HG03196 (cell line): ENCODE results near the gene EIF5B.
"Not testable (repeated sequence)": the region's sequence is repeated elsewhere in the genome, so short reads cannot be mapped to it uniquely, and the experiment has no call there.

Experiments
- ATAC-seq: cut with Tn5 transposase; IDR thresholded peaks from one replicate; pipeline ENCODE4 v1.9.1; 2021; ENCODE audit not compliant: unreplicated experiment

The EIF5B gene

GRCh38 chr2:99337113-99338028, at the start of gene EIF5B:
Gene EIF5B, plus strand, starts transcription at chr2:99337389. Its CDS starts 166 bp downstream, at chr2:99337555.
- ATAC-seq, result peak; percentile 55

- no peak for ATAC-seq
Measured at GRCh38 chr2:99297994-99298393, 39.2 kb upstream of the EIF5B start.

GRCh38 chr2:99299580-99299979, 37.6 kb upstream of the EIF5B start:
- ATAC-seq, result no peak

- not testable (repeated sequence) for ATAC-seq
Measured at GRCh38 chr2:99301097-99301496, 36.1 kb upstream of the EIF5B start, which contains the start of gene LYG1. Gene LYG1, minus strand, starts transcription at chr2:99301197. Its CDS starts 5,527 bp downstream, at chr2:99295670.

GRCh38 chr2:99317161-99317872, 19.9 kb upstream of the EIF5B start:
- no peak for ATAC-seq

GRCh38 chr2:99317873-99318200, 19.4 kb upstream of the EIF5B start:
- ATAC-seq, result not testable (repeated sequence)

GRCh38 chr2:99325384-99325783, 11.8 kb upstream of the EIF5B start:
- ATAC-seq, result no peak

GRCh38 chr2:99335911-99336803, 1.0 kb upstream of the EIF5B start, which contains the start of gene TXNDC9:
Gene TXNDC9, minus strand, starts transcription at chr2:99336333. Its CDS starts 3,123 bp downstream, at chr2:99333210.
- peak; percentile 66 for ATAC-seq

- ATAC-seq, result peak; percentile 18
Measured at GRCh38 chr2:99336804-99337112, 431 bp upstream of the EIF5B start.

- ATAC-seq, result no peak
Measured at GRCh38 chr2:99338029-99338585, 918 bp downstream of the EIF5B start.

GRCh38 chr2:99340669-99341236, 3.6 kb downstream of the EIF5B start:
- ATAC-seq, result no peak

GRCh38 chr2:99342536-99342935, 5.3 kb downstream of the EIF5B start:
- no peak for ATAC-seq

GRCh38 chr2:99345446-99345845, 8.3 kb downstream of the EIF5B start:
- not testable (repeated sequence) for ATAC-seq

GRCh38 chr2:99346218-99346617, 9.0 kb downstream of the EIF5B start:
- no peak for ATAC-seq

GRCh38 chr2:99348173-99348572, 11.0 kb downstream of the EIF5B start:
- ATAC-seq, result no peak

- ATAC-seq, result no peak
Measured at GRCh38 chr2:99350194-99350593, 13.0 kb downstream of the EIF5B start.

GRCh38 chr2:99354070-99354469, 16.9 kb downstream of the EIF5B start:
- no peak for ATAC-seq

- not testable (repeated sequence) for ATAC-seq
Measured at GRCh38 chr2:99354825-99355224, 17.6 kb downstream of the EIF5B start.

- ATAC-seq, result no peak
Measured at GRCh38 chr2:99356853-99357252, 19.7 kb downstream of the EIF5B start.

GRCh38 chr2:99365661-99366060, 28.5 kb downstream of the EIF5B start:
- ATAC-seq, result no peak
